HL-60 (cell line): Measurements from ENCODE around the gene CFAP54.

Experiments
- DNase-seq, 2 experiments: peaks; one replicate each; pipeline ENCODE4 v3.0.0-alpha.2; 2010 to 2020; ENCODE audit warnings: low read depth in 1 of 2, low spot score in 1 of 2
- H3K27ac ChIP-seq: fragments of 250-450 bp; sonication (Bioruptor Pico); replicated peaks from 2 replicates; pipeline ENCODE4 v1.5.1; 2020; ENCODE audit warnings: mild to moderate bottlenecking, moderate library complexity
- H3K27me3 ChIP-seq: fragments of 250-450 bp; sonication (Bioruptor Pico); 2 replicates; pipeline ENCODE4 v1.5.1; 2021; ENCODE audit warnings: mild to moderate bottlenecking, moderate library complexity; ENCODE audit not compliant: insufficient read depth, poor library complexity, severe bottlenecking
- H3K4me3 ChIP-seq: replicated peaks from 2 replicates; pipeline ENCODE4 v1.5.1; 2011; ENCODE audit warnings: mild to moderate bottlenecking, control low read depth, low read length; ENCODE audit not compliant: insufficient read depth
- GABPA ChIP-seq: IDR thresholded peaks from 2 replicates; pipeline ENCODE4 v1.6.1; 2012; ENCODE audit warnings: low read depth
- POLR2AphosphoS5 ChIP-seq: IDR thresholded peaks from 2 replicates; pipeline ENCODE4 v1.6.1; 2012; ENCODE audit warnings: low read depth
- REST ChIP-seq: IDR thresholded peaks from 2 replicates; pipeline ENCODE4 v1.6.1; 2012; ENCODE audit warnings: low read depth; ENCODE audit not compliant: insufficient replicate concordance
- SPI1 ChIP-seq: IDR thresholded peaks from 2 replicates; pipeline ENCODE4 v1.6.1; 2012; ENCODE audit warnings: low read depth, mild to moderate bottlenecking, borderline replicate concordance
- TF ChIP-seq, protein P1 (sequence below): IDR thresholded peaks from one replicate; pipeline ENCODE4 v1.5.1; 2011; ENCODE audit warnings: low read length, control low read depth, inconsistent platforms; ENCODE audit not compliant: insufficient read depth

The CFAP54 gene

DNA sequence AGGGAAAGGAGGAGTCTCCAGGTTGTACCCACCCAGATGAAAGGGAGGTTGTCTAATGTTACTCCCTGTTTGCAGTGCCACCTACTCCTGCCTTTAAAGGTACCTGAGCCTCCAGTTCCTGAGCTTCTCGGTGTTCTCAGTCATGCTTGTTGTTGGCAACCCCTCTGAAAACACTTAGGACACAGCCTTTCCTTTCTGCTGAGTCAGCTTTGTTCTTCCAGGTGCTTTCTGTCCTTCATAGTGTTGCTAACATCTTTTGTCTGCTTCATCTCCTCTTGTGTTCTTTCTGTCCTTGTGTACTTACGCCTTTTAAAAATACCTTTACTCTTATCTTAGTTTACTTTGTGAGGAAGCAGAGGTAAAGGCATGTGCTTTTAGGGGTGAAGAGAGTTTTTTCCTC is 320.7 kb downstream of the CFAP54 start:
- H3K4me3 ChIP-seq, result no peak overlapping the region
- H3K27me3 ChIP-seq, result no peaks in the 10 kb centered on the region
- no peak for DNase-seq
- TF ChIP-seq, protein P1, sequence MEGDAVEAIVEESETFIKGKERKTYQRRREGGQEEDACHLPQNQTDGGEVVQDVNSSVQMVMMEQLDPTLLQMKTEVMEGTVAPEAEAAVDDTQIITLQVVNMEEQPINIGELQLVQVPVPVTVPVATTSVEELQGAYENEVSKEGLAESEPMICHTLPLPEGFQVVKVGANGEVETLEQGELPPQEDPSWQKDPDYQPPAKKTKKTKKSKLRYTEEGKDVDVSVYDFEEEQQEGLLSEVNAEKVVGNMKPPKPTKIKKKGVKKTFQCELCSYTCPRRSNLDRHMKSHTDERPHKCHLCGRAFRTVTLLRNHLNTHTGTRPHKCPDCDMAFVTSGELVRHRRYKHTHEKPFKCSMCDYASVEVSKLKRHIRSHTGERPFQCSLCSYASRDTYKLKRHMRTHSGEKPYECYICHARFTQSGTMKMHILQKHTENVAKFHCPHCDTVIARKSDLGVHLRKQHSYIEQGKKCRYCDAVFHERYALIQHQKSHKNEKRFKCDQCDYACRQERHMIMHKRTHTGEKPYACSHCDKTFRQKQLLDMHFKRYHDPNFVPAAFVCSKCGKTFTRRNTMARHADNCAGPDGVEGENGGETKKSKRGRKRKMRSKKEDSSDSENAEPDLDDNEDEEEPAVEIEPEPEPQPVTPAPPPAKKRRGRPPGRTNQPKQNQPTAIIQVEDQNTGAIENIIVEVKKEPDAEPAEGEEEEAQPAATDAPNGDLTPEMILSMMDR, result no peak
- TF ChIP-seq GABPA, result no peak
- TF ChIP-seq POLR2AphosphoS5, result no peak
- no peak overlapping the region for H3K27ac ChIP-seq

- TF ChIP-seq, protein P1, result no peak
- no peak for TF ChIP-seq SPI1
- no peak for TF ChIP-seq REST
- no peak for TF ChIP-seq POLR2AphosphoS5
- no peak for TF ChIP-seq GABPA
- Histone ChIP-seq H3K27ac (no peak overlapping the region), H3K4me3 (no peak overlapping the region), H3K27me3 (no peaks in the 10 kb centered on the region)
- no peak for DNase-seq
Measured at GRCh38 chr12:96810477-96810876, 321.1 kb downstream of the CFAP54 start.

GRCh38 chr12:96811083-96811482 is 321.7 kb downstream of the CFAP54 start:
- no peak for DNase-seq
- H3K27me3 ChIP-seq, result no peaks in the 10 kb centered on the region
- TF ChIP-seq, protein P1, result no peak
- no peak for TF ChIP-seq REST
- no peak for TF ChIP-seq SPI1
- no peak for TF ChIP-seq POLR2AphosphoS5
- no peak for TF ChIP-seq GABPA
- no peak overlapping the region for H3K27ac ChIP-seq
- no peak overlapping the region for H3K4me3 ChIP-seq

- no peak overlapping the region for H3K4me3 ChIP-seq
- no peaks in the 10 kb centered on the region for H3K27me3 ChIP-seq
- no peak for DNase-seq
- TF ChIP-seq, protein P1, result no peak
- TF ChIP-seq SPI1, result no peak
- no peak for TF ChIP-seq POLR2AphosphoS5
- no peak for TF ChIP-seq REST
- no peak for TF ChIP-seq GABPA
- no peak overlapping the region for H3K27ac ChIP-seq
Measured at GRCh38 chr12:96812153-96812552, 322.8 kb downstream of the CFAP54 start.
